Stimulated activated CD4-positive, alpha-beta T cell treated with anti-CD3 and anti-CD28 coated beads, Interleukin-4, amount 100 ng/mL, for 24 hours (primary cell): ENCODE results near the gene TRIM8.
A peak's percentile ranks its signal among the peaks of the same experiment; 100 is the strongest.
"Not testable (repeated sequence)": the region's sequence is repeated elsewhere in the genome, so short reads cannot be mapped to it uniquely, and the experiment has no call there.

ENCODE experiments used
- DNase-seq: peaks from one replicate; pipeline ENCODE4 v3.0.0-alpha.2; 2020

TRIM8 gene

DNA sequence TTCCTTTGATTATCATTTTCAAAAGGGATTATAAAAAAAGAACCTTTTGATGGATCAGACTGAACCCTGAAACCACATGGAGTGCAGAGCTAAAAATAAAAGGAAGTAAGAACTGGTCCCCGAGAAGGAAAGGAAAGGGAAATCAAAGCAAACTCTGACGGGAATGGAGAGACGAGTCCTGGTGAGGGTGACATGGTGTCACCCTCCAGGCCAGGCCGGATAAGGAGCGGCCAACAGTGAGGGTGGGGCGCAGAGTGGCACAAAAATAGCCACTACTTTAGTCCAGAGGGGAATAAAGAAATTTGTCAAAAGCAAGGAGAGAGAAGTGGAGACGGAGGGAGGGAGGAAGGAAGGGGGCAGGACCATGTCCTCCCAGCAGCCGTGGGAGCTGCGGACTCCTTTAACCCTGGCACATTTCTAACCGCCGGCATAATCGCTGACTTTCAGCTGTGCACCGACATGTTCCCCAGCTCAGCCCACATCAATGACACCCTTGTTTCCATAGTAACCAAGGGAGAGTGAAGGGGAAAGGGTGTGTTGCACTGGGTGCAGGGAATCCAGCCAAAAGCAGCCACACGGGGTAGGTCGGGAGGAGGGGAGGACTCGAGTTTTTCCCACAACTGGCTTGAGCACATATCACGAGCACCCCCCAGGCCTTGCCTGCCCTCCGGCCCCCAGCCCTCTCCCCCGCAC, 29.7 kb downstream of the TRIM8 start:
- peak; percentile 73 for DNase-seq

DNA sequence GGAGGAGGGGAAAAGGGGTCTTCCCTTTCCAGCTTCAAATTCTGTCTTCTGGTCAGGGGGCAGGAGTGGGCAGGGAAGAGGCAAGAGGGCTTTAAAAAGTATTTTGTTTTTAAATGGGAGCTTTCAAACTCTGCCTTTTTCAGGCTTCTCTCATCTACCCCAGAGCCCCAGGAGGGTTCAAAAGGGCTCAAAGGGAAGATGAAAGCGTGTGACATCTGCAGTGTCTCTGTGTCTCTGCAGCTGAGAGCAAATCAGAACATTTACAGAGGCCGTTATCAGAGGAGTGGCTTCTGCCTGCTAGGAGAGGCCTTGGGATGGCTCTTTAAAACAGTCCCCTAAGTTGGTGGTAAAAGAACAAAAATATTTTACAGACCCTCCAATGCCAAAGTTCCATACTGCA, 30.3 kb downstream of the TRIM8 start:
- DNase-seq: no peak

DNA sequence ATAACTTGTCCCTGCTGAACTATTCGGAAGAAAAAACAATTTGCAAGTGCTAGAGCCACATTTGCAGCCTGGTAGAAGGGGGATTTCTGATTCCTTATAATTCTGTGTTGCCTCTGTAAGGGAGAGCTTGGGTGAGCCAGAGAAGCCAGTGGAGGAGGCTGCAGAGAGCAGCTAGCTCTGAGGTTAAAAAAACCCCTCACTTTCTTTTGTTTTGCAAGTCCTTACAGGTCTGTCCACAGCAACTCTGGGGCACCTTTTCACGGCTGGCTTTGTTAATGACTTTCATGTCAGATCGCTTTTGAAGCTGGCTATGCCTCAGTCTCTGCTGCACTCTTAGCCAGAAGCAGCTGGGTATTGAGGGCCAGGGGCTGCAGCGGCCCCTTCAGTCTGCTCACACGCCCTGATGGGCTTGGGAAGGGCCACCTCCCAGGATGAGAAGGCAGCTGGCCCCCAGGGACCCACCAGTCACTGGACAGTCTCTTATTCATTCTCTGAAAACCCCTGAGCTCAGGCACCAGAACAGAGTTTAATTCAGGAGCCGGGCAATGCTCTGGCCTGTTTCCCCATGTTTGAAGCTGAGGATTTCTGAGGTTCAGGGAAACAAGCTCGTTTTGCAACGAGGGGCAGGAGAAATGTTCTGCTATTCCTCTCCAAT, 30.9 kb downstream of the TRIM8 start:
- no peak for DNase-seq

DNA sequence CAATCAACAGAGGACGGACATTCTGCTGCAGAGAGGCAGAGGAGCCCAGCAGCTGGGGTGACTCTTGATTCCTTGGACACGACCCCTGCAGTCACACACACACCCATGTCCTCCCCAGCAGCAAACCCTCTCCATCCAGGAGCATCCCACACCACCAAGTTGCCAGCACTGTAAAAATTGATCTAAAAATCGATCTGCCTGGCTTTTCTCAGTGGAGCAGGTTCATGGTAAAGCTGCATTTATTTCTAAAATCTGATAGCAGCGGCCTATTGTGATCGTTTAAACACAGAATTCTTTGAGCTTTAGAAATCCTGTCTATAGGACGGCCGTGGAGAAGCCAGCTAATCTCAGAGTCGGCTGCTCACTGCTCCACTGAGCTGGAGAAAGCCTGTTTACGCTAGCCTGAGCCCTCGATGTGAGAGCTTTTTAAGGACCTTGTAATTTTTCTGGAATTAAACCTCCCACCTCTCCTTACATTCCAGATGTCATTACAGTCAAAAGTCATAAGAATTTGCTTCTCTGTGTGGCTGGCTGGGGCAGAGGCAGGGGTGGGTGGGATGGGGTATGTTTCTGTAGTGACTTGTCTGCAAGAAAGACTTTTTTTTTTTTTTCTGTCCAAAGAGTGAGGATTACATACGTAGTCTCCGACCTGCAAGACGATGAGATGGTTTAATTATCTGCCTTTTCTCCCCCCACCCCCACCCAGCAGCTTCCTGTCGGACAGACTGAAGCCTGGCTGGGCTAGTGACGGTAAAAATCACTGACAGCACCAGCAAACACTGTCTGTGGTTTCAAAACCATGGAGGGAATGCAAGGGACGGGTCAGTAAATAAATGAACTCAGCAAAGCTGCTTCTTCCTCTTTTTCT, 31.6 kb downstream of the TRIM8 start:
- DNase-seq: no peak

DNA sequence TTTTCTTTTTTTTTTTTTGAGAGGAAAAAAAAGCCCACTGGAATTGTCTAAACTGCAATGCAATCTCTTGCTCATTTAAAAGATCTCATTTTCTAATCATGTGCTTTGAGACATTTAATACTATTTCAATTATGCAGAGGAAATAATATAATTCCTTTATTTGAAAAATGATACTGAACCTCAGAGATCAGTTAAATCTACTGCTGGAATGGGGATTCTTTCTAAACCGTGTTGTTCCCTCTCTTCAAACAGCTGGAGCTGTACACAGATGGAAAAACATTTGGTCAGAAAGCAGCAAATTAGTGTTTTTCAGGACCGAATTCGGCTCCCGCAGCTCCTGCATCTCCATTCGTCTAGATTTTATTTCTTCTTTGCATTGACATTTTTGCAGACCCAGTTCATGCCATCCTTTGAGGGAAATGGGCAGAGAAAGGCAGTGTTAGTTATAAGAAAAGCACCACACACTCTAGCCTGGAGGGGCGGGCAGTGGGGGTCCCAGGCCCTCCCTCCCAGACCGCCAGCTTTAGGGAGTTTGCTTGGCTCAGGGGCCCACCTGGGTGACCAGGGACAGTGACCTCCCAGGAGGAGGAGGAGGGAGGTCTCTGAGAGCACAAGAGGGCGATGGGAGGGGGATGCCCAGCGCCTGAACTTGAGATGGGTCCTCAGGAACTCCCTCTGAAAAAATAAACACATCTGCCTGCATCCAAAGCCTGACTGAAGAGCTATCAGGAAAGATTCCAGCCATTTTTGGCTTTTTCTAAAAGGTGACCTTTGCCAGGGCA, 32.4 kb downstream of the TRIM8 start:
- no peak for DNase-seq

DNA sequence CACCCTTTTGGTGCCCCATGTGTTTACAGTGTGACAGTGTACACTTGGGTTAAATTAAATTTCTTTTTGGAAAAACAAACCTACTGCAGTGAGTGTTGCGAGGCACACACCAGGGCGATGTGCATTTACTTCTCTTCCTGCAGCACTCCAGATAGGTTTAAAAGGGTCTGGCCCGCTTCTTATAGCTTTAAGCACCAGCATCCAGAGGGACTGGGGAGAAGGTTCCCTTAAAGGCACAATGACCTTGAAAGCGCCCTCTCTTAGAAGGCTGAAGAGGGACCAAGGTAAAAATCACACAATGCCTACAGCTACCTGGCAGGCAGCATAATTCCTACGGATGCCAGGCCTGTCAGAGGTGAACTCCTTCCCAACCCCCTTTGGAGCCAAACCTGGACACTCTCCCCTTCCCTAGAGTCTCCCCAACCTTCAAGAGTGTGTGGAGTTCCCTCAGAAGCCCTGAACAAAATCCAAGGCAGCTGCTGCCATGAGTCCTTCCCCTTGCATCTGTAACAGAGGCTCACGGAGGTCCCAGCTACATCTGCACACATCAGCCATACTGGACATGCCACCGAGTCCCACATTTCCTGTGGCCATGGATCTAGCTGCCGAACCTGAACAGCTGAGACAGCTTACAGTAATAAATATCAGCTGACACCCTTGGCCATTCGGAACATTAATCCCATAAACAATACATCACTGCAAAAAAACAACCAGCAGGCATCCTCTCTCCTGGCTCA, 33.2 kb downstream of the TRIM8 start:
- DNase-seq: no peak

DNA sequence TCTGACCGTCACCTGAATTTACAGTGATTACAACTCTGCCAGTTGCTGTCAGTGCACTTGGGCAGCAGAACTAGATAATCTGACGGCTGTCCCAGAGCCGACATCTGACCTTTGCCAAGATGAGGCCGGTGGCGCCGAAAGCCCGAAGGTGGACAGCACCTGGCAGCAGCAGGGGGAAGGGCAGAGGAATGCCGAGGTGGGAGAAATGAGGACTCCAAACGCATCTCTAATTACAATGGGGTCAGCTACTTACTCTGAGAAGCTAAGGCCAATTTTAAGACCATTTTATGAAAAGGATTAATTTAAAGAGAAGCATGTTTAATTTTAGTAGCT, 33.8 kb downstream of the TRIM8 start:
- no peak for DNase-seq

DNA sequence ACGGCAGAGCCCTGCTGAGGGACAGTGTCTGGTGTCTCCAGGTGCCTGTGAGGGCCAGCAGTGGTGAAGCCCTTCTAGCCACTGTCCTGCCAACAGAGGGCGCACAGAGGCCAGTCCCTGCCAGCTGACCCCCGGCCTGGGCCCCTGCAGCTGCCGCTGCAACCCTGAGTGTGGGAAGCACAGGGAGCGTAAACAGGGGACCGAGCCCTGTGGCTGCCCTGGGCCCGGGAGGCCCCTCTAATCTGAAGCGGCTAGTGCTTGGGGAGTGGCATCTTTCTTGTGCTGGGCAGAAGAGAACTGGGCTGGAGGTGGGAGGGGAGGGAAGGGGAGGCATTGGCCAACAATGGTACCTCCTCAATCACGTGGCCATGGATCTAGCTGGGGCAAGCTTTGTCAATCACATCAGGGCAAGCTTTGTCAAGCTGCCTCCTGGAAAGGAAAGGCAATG, 34.6 kb downstream of the TRIM8 start:
- DNase-seq: no peak

DNA sequence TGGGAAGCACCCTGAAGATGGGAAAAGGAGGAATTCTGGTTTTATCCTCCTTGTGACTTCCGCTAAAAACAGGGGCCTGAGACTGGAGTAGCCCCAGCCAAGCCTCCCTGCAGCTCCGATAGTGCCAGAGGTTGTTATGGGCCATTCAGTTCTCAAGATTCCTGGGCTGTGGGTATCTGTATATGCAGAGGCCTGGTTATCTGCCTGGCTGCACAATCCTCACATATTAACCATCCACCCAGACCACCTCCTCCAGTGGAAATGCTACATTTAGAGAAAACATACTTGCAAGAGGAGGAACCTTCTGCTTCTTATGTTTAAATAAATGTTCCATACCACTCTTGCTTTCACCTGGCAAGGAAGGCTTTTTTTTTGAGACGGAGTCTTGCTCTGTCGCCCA, 35.3 kb downstream of the TRIM8 start:
- no peak for DNase-seq

DNA sequence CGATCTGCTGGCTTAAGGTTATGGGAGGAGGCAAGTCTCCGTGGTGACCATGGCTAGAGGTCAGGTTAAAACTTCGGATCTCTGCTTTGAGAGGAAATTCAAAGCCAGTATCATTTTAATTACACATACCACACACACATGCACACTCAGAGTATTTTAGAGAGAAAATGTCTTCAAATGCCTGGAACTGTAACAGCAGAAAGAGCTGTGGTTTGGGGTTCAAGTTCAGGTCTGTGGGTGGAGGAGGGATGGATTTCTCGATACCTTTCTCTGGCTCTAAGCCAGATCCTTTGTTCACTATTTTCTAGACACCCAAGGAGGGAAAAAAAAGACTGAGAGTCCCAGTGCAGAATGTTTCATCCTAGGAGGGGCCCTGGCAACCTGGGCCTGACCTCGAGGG, 37.4 kb downstream of the TRIM8 start:
- no peak for DNase-seq

DNA sequence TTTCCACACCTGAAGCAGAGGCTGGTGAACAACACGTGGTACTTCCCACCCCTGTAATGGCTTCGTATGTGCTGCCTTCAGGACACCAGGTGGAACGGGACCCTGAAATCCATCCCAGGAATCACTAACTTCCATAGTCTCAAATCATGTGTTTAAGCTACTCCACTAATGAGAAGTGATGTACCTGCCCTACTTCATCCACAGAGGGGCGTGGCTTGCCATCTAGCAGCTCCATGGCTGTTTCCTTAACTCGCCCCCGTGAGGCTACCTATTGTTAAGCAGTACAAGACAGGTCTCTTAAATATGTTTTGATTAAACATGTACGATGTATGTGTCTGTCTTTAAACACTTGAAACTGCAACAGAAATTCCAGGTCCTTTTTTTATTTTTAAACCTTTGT, 38.1 kb downstream of the TRIM8 start:
- DNase-seq: no peak

DNA sequence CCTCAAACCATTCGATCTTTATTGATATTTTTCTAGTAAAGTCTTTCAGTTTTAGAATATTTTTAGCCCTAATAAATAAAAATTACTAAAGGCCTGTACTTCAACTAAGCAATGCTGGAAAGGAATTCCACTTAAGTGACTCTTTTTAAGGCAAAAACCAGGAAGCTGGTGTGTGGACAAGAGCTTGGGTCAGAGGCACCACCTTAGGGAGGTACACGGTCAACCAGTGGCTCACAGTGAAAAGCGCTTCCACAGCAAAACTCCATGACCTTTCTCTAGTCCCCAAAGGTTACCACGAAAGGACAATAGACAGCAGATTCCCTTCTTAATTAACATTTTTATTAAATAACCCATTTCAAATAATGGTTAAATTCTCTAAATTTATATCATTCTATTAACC, 38.7 kb downstream of the TRIM8 start:
- no peak for DNase-seq

DNA sequence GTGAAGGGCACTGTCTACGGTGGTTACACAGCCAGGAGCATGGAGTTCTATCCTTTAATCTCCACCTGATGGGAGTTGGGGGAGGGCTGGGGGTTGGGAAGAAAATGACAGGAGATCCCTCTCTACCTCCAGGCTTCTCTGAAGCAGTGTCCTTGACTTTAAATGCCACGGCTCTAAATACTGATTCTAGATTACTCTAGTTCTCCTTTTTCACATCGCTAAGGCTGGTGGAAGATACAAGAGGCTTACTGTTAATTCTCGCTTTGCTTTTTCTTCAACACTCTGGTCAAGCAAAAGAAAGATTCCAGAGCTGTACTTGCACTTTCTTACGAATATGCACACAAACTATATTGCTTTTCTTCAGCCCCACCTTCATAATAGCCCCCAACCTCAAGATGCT, 39.5 kb downstream of the TRIM8 start:
- no peak for DNase-seq

DNA sequence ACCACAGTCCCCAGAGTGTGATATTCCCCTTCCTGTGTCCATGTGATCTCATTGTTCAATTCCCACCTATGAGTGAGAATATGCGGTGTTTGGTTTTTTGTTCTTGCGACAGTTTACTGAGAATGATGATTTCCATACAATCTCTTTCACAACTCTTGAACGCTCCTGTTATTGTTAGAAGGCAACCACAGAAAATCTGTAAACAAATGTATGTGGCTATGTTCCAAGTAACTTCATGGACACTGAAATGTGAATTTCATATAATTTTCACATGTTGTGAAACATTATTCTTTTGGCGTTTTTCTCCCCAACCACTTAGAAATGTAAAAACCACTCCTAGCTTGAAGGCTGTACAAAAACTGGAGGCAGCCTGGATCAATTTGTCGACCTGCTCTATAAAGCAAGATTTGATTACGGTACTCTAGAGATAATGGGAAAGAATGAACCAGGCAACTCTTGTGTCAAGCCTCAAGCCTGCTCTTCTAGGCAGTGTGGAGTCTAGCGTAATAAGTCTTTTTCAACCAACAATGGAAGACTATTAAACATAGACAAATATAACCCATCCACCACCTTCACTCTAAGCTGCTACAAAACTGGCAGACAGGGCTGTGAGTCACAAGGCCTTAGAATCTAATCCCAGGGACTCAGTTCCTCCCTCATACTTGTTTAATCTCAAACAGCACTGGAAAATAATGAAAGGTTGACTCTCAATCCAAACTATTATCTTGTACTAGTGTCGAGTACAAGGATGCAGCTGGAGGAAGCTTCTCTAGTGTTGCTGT, 47.2 kb downstream of the TRIM8 start:
- no peak for DNase-seq

DNA sequence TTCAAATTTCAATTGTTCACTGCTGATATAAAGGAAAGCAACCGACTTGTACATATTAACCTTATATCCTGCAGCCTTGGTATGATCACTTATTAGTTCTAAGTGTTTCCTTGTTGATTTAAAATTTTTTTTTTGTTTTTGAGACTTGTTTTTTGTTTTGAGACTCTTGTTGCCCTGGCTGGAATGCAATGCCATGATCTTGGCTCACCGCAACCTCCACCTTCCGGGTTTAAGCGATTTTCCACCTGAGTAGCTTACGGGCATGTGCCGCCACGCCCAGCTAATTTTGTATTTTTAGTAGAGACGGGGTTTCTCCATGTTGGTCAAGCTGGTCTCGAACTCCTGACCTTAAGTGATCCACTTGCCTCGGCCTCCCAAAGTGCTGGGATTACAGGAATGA, 51.1 kb downstream of the TRIM8 start:
- DNase-seq: not testable (repeated sequence)

DNA sequence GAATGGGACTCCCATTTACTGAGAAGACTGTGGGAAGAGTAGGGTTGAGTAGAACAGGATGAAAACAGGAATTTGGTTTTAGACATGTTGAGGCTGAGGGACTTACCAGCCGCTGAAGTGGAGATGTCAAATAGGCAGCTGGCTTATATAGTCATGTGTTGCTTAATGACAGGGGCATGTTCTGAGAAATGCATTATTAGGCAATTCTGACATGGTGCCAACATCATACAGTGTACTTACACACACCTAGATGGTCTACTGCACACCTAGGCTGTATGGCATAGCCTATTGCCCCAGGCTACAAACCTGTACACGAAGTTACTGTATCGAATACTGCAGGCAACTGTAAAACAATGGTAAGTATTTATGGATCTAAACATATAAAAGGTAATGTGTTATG, 52.5 kb downstream of the TRIM8 start:
- DNase-seq: no peak

DNA sequence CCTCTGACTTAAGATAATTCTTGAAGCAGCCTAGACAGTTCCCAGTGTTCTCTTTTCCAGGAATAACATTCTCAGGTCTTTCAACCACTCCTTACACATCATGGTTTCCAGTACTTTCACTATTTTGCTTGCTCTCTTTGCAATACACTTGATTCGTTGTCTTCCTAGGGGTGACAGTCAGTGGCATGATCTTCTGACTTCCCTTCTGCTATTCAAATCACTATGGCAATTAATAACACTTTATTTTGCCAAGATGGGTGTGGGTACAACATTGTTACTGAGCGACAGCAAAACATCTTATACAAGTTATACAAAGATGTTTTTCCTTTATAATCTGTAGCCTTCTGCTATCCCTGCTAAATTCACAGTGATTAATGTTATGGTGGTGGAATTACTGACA, 54.6 kb downstream of the TRIM8 start:
- no peak for DNase-seq

DNA sequence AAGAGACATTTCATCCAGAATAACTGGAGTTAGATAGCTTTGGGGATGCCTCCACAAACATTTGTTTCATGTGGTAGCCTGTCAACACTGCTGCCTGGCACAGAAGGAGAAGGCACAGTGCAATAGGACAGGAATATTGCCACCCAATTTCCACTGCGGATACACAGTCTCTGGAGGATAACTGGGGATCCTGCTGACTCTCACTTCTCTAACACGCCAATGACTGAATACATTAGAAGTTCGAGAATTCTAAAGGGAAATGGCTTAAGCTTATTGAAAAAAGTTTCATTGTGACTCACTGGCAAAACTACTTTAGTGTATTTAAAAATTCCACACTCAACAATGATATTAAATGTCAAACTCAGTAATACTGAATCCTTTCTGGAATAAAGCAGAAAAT, 57.0 kb downstream of the TRIM8 start:
- DNase-seq: no peak

DNA sequence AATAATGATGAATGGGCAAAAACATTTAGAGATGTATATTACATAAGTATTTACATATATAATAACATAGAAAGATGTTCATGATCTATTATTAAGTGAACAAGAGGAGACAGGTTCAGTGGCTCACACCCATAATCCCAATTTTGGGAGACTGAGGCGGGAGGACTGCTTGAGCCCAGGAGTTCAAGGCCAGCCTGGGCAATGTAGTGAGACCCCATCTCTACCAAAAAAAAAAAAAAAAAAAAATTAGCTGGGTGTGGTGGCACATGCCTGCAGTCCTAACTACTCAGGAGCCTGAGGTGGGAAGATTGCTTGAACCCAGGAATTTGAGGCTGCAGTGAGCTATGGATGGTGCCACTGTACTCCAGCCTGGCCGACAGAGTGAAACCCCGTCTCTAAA, 57.5 kb downstream of the TRIM8 start:
- no peak for DNase-seq

DNA sequence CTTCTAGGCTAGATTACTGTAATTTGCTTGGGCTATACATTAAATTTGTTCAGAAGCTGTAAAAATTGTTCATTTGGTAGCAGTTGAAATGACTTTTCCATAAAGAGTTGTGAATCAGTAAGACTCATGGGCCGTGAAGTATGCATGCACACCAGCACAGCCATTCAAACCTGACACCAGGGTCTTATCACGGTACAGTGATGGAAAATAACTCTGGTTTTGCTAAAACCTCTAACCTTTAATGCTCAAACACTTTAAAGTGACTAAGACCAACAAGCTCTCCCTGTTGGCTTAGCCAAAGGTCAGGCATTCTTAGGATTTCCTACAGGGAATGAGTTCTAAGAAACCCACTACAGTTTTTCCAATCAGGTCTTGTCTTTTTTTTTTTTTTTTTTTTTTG, 58.5 kb downstream of the TRIM8 start:
- DNase-seq: no peak

DNA sequence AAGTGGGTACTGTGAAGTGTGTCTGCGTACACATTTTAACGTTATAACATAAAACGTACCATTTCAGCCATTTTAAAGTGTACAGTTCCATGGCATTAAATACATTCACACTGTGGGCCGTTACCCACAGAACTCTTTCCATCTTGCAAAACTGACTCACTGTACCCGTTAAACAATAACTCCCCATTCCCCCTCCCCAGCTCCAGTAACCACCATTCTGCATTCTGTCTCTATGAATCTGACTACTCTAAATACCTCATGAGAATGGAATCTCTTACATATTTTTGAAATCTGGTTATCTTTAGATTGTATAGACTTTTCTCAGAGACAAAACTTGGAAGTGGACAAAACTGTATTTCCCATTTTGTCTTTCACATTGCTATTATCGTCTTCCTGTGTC, 60.6 kb downstream of the TRIM8 start:
- no peak for DNase-seq

DNA sequence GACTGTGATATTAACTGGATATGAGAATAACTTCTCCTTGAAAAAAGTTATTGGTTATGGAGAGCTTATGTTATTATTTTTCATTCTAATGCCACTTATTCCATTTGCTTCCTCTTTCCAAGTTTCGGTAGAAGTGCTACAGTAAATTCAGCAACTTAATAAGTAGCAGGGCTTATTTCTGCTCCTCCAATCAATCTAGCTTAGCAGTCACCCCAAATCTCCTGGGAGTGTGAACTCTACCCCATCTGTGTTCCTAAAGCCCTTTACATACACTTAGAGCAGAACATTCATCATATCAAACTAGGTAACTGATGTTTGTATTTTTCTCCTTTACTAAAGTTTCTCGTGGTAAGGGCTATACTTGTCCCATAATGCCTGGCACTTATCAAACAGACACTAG, 61.3 kb downstream of the TRIM8 start:
- no peak for DNase-seq
